Testis (tissue), 2 donors: ENCODE data around the gene SUPT20H.

Source experiments
- CTCF ChIP-seq, 3 experiments: fragments of 450-650 bp in 2 of 3; fragments of 200-600 bp in 1 of 3; sonication (generic) in 1 of 3; IDR thresholded peaks; one replicate each; pipeline ENCODE4 v1.5.1; 2016 to 2019; ENCODE audit warnings: antibody characterized with exemption in 3 of 3, mild to moderate bottlenecking in 2 of 3, moderate library complexity in 1 of 3
- POLR2A ChIP-seq: fragments of 450-650 bp; IDR thresholded peaks from one replicate; pipeline ENCODE4 v1.6.1; 2017; ENCODE audit warnings: antibody characterized with exemption, mild to moderate bottlenecking, moderate library complexity

- TF ChIP-seq POLR2A (peak; percentile 49), CTCF (IDR thresholded peaks at IDR 0.05) (no peak)
Measured at GRCh38 chr13:37058910-37059847, at the start of gene SUPT20H.
